ENCODE data around the gene DZIP3.

GRCh38 chr3:108605491-108605890 is 16.0 kb downstream of the DZIP3 start:
- TF ChIP-seq POLR2A (IDR thresholded peaks at IDR 0.05; ENCODE audit: low read depth, low read length): no peak
- TF ChIP-seq POLR2AphosphoS5 (IDR thresholded peaks at IDR 0.05; ENCODE audit: low read depth, low read length): no peak
- no peak for TF ChIP-seq TAF1 (IDR thresholded peaks at IDR 0.05; ENCODE audit: borderline replicate concordance, low read depth, low read length)
